Lung (tissue), 12 donors: ENCODE data around the gene ASTN2. TPM values are rescaled to one million over a fixed set of nuclear protein-coding genes. Genes with fewer than 3 reads are reported as not detected.

Experiments
- ATAC-seq: fragments of 200-7000 bp; cut with Tn5 transposase; one replicate; pipeline ENCODE4 v1.9.1; 2020; ENCODE audit warnings: moderate number of reproducible peaks; ENCODE audit not compliant: insufficient read depth, low FRiP score
- DNase-seq, 3 donors: peaks; one replicate each; pipeline ENCODE4 v3.0.0-alpha.2; 2013 to 2017
- H3K27ac ChIP-seq, 2 donors: one replicate each; pipeline ENCODE4 v1.5.1; 2013; ENCODE audit warnings: mild to moderate bottlenecking in 2 of 2, moderate library complexity in 2 of 2, control low read depth in 1 of 2, inconsistent platforms in 1 of 2, low read depth in 1 of 2, low read length in 1 of 2
- H3K27me3 ChIP-seq, 3 donors: one replicate each; pipeline ENCODE4 v1.5.1; 2013; ENCODE audit warnings: low read length in 2 of 3; ENCODE audit not compliant: control insufficient read depth in 3 of 3, insufficient read depth in 3 of 3
- H3K36me3 ChIP-seq, 4 donors: one replicate each; pipeline ENCODE4 v1.5.1; 2013; ENCODE audit warnings: low read length in 4 of 4, mild to moderate bottlenecking in 1 of 4, moderate library complexity in 1 of 4; ENCODE audit not compliant: control insufficient read depth in 4 of 4, insufficient read depth in 4 of 4
- H3K4me1 ChIP-seq, 5 donors: one replicate each; pipeline ENCODE4 v1.5.1; 2013; ENCODE audit warnings: low read length in 5 of 5, mild to moderate bottlenecking in 2 of 5, moderate library complexity in 1 of 5; ENCODE audit not compliant: control insufficient read depth in 5 of 5, insufficient read depth in 5 of 5
- H3K4me3 ChIP-seq: one replicate; pipeline ENCODE4 v1.5.1; 2013; ENCODE audit warnings: mild to moderate bottlenecking, control low read depth, moderate library complexity
- H3K9ac ChIP-seq, 2 donors: one replicate each; pipeline ENCODE4 v1.5.1; 2013; ENCODE audit warnings: low read length in 2 of 2, control low read depth in 1 of 2; ENCODE audit not compliant: insufficient read depth in 1 of 2
- H3K9me3 ChIP-seq, 4 donors: one replicate each; pipeline ENCODE4 v1.5.1; 2013; ENCODE audit warnings: low read length in 3 of 4, mild to moderate bottlenecking in 1 of 4, moderate library complexity in 1 of 4; ENCODE audit not compliant: control insufficient read depth in 4 of 4, insufficient read depth in 3 of 4
- CTCF ChIP-seq: IDR thresholded peaks from 2 replicates; pipeline ENCODE4 v1.5.1; 2012; ENCODE audit warnings: mild to moderate bottlenecking; ENCODE audit errors: control extremely low read depth, extremely low read depth
- WGBS, 2 donors: extraction: QIAGEN DNeasy Blood & Tissue Kit; methylation state at CpG; one replicate each; pipeline ENCODE4 v1.1.7; 2013; 5-methylcytosine and 5-hydroxymethylcytosine counted together
- polyA plus RNA-seq, 2 donors: library from polyadenylated mRNA; stranded (reverse); fragments of 200-250 nt; gene quantifications; one replicate each; pipeline ENCODE4 v1.2.1, GENCODE V29; 2013
- total RNA-seq, 2 donors: library from RNA; depleted of rRNA in 1 of 2; stranded (reverse); fragments of >200 nt in 1 of 2; gene quantifications; one replicate each; pipeline ENCODE4 v1.2.1, GENCODE V29; 2014 to 2021
- donor health status: control.
- donor health status: control.
- donor health status: Bipolar disorder and iron deficiency.
- donor health status: healthy.
- donor health status: DM: yes; HTN: yes; CAD: no.

Gene ASTN2
- total and polyA plus RNA-seq, 4 donors, result 1.4 to 7.0 (median 3.3) TPM

- no peaks in the 10 kb centered on the region for H3K9me3 ChIP-seq
- H3K27ac ChIP-seq, result no peak overlapping the region
- no peak for DNase-seq
- no peak overlapping the region for H3K4me3 ChIP-seq
- no peak for ATAC-seq
- H3K9ac ChIP-seq, result no peak overlapping the region
- TF ChIP-seq CTCF, result no peak
- H3K27me3 ChIP-seq, result no peaks in the 10 kb centered on the region
- H3K36me3 ChIP-seq, result no peaks in the 10 kb centered on the region
- WGBS, 2 donors, result 79 to 92% methylated on average over 7 of the region's 7 CpGs
- no peaks in the 10 kb centered on the region for H3K4me1 ChIP-seq
These were observed 268.9 kb downstream of the ASTN2 start for GRCh38 chr9:117145811-117146490.

DNA sequence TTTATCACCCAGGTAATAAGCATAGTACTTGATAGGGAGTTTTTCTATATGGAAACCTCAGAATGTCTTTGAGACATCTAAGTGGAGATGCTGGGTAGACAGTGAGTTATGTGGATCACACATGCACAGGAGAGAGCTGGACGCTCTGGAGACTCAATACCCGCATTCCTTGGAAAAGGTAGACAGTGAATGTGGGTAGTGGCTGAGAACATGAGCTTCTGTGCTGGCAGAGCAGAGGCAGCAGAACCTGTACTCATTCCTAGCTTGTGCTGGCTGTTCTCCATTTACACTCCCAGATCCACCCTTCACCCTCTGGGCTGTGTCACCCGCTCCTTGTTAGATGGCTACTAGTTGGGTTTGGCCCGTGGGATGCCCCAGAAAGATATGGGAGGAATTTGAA lies 269.8 kb downstream of the ASTN2 start:
- no peaks in the 10 kb centered on the region for H3K4me1 ChIP-seq
- no peaks in the 10 kb centered on the region for H3K36me3 ChIP-seq
- TF ChIP-seq CTCF, result no peak
- H3K9me3 ChIP-seq, result no peaks in the 10 kb centered on the region
- ATAC-seq, result no peak
- H3K4me3 ChIP-seq, result no peak overlapping the region
- H3K9ac ChIP-seq, result no peak overlapping the region
- DNase-seq, result no peak
- no peaks in the 10 kb centered on the region for H3K27me3 ChIP-seq
- H3K27ac ChIP-seq, result no peak overlapping the region
- 91 to 94% methylated on average over 4 of the region's 4 CpGs for WGBS, 2 donors

GRCh38 chr9:117138231-117138630 lies 276.6 kb downstream of the ASTN2 start:
- no peaks in the 10 kb centered on the region for H3K36me3 ChIP-seq

More at GRCh38 chr9:117138231-117138630, 276.6 kb downstream of the ASTN2 start:
- DNase-seq, result no peak
- no peak for TF ChIP-seq CTCF
- Histone ChIP-seq H3K9ac (no peak overlapping the region), H3K27ac (no peak overlapping the region), H3K4me1 (no peaks in the 10 kb centered on the region), H3K9me3 (peaks cover 0 to 2% (median 0%) of the 10 kb centered on the region in 4 donors), H3K4me3 (no peak overlapping the region), H3K27me3 (peaks cover 0 to 3% (median 0%) of the 10 kb centered on the region in 3 donors)
- no peak for ATAC-seq
- WGBS, 2 donors, result 40 to 41% methylated on average over 5 of the region's 5 CpGs
